GM23338 (cell line): ENCODE measurements around the gene LIMCH1. TPM values are rescaled to one million over a fixed set of nuclear protein-coding genes. Genes with fewer than 3 reads are reported as not detected.

Source experiments
- ATAC-seq: fragments of 200-7000 bp; cut with Tn5 transposase; 3 replicates; pipeline ENCODE4 v1.9.1; 2020
- DNase-seq: peaks from one replicate; pipeline ENCODE4 v3.0.0-alpha.2; 2015; ENCODE audit warnings: low spot score
- H2AFZ ChIP-seq: fragments of 200-600 bp; sonication (generic); 2 replicates; pipeline ENCODE4 v1.8.0; 2016; ENCODE audit warnings: antibody characterized with exemption, mild to moderate bottlenecking, moderate library complexity
- H3F3A ChIP-seq: fragments of 200-600 bp; sonication (generic); replicated peaks from 2 replicates; pipeline ENCODE4 v1.8.0; 2017; ENCODE audit warnings: antibody characterized with exemption, mixed run types, low read depth
- H3K27ac ChIP-seq: fragments of 200-600 bp; sonication (generic); 2 replicates; pipeline ENCODE4 v1.6.1; 2016; ENCODE audit warnings: low read depth
- H3K27me3 ChIP-seq: fragments of 200-600 bp; sonication (generic); 2 replicates; pipeline ENCODE4 v1.8.0; 2016; ENCODE audit warnings: mild to moderate bottlenecking, mixed run types, moderate library complexity; ENCODE audit not compliant: insufficient read depth
- H3K36me3 ChIP-seq: fragments of 200-600 bp; sonication (generic); 2 replicates; pipeline ENCODE4 v1.8.0; 2016; ENCODE audit warnings: mild to moderate bottlenecking; ENCODE audit not compliant: insufficient read depth
- H3K4me1 ChIP-seq: fragments of 200-600 bp; sonication (generic); 2 replicates; pipeline ENCODE4 v1.8.0; 2016; ENCODE audit warnings: mild to moderate bottlenecking, moderate library complexity; ENCODE audit not compliant: insufficient read depth
- H3K4me2 ChIP-seq: fragments of 200-600 bp; sonication (generic); 2 replicates; pipeline ENCODE4 v1.7.1; 2017; ENCODE audit warnings: mixed run types
- H3K4me3 ChIP-seq: fragments of 200-600 bp; sonication (generic); 2 replicates; pipeline ENCODE4 v1.6.1; 2016; ENCODE audit warnings: mixed run types
- H3K79me2 ChIP-seq: fragments of 200-600 bp; sonication (generic); replicated peaks from 2 replicates; pipeline ENCODE4 v1.8.0; 2017; ENCODE audit warnings: mild to moderate bottlenecking; ENCODE audit not compliant: insufficient read depth
- H3K9me2 ChIP-seq: fragments of 200-600 bp; sonication (generic); 2 replicates; pipeline ENCODE4 v1.8.0; 2017; ENCODE audit not compliant: insufficient read depth
- H4K20me1 ChIP-seq: fragments of 200-600 bp; sonication (generic); replicated peaks from 2 replicates; pipeline ENCODE4 v1.8.0; 2017; ENCODE audit warnings: mild to moderate bottlenecking; ENCODE audit not compliant: insufficient read depth
- H3K27ac Mint-ChIP-seq: 2 replicates; pipeline ENCODE4 v1.8.0; 2020; ENCODE audit warnings: inconsistent platforms, mild to moderate bottlenecking, moderate library complexity, mixed read lengths
- H3K27me3 Mint-ChIP-seq: 3 replicates; pipeline ENCODE4 v1.8.0; 2022; ENCODE audit warnings: low read depth, mild to moderate bottlenecking, moderate library complexity, mixed read lengths, inconsistent platforms; ENCODE audit not compliant: insufficient read depth, poor library complexity
- H3K36me3 Mint-ChIP-seq: 3 replicates; pipeline ENCODE4 v1.8.0; 2021; ENCODE audit warnings: low read depth, mild to moderate bottlenecking, inconsistent platforms, moderate library complexity, mixed read lengths
- H3K4me1 Mint-ChIP-seq: 3 replicates; pipeline ENCODE4 v1.8.0; 2020; ENCODE audit warnings: mild to moderate bottlenecking, inconsistent platforms, mixed read lengths
- H3K4me3 Mint-ChIP-seq: 3 replicates; pipeline ENCODE4 v1.8.0; 2021; ENCODE audit warnings: moderate library complexity, mild to moderate bottlenecking, inconsistent platforms, mixed read lengths
- H3K9me3 Mint-ChIP-seq: 3 replicates; pipeline ENCODE4 v1.8.0; 2020; ENCODE audit warnings: moderate library complexity, mild to moderate bottlenecking, inconsistent platforms, mixed read lengths
- CREB1 ChIP-seq: fragments of 250-450 bp; sonication (Bioruptor Pico); IDR thresholded peaks from 2 replicates; pipeline ENCODE4 v1.5.0; 2020; ENCODE audit warnings: low read depth, mild to moderate bottlenecking, moderate library complexity
- EZH2 ChIP-seq: fragments of 200-600 bp; sonication (generic); IDR thresholded peaks from one replicate; pipeline ENCODE4 v1.8.0; 2017; ENCODE audit warnings: antibody characterized with exemption, mild to moderate bottlenecking, low read depth; ENCODE audit not compliant: unreplicated experiment
- EZH2phosphoT487 ChIP-seq: fragments of 200-600 bp; sonication (generic); IDR thresholded peaks from one replicate; pipeline ENCODE4 v1.8.1; 2018; ENCODE audit warnings: antibody characterized with exemption; ENCODE audit not compliant: unreplicated experiment
- JUNB ChIP-seq: IDR thresholded peaks from one replicate; pipeline ENCODE4 v1.6.1; 2016; ENCODE audit warnings: antibody characterized with exemption; ENCODE audit not compliant: unreplicated experiment
- NANOG ChIP-seq: IDR thresholded peaks from 2 replicates; pipeline ENCODE4 v1.6.1; 2016; ENCODE audit warnings: antibody characterized with exemption, borderline replicate concordance
- POLR2AphosphoS5 ChIP-seq: IDR thresholded peaks from 2 replicates; pipeline ENCODE4 v1.6.1; 2016; ENCODE audit warnings: antibody characterized with exemption, low read depth
- REST ChIP-seq: IDR thresholded peaks from one replicate; pipeline ENCODE4 v1.6.1; 2018; ENCODE audit warnings: antibody characterized with exemption; ENCODE audit not compliant: unreplicated experiment
- STAT1 ChIP-seq: IDR thresholded peaks from one replicate; pipeline ENCODE4 v1.6.1; 2016; ENCODE audit warnings: antibody characterized with exemption; ENCODE audit not compliant: unreplicated experiment
- ZNF114 ChIP-seq: fragments of 250-450 bp; sonication (Bioruptor Pico); IDR thresholded peaks from 2 replicates; pipeline ENCODE4 v1.5.0; 2020; ENCODE audit warnings: mild to moderate bottlenecking, moderate library complexity
- ZNF331 ChIP-seq: fragments of 250-450 bp; sonication (Bioruptor Pico); IDR thresholded peaks from 2 replicates; pipeline ENCODE4 v1.5.0; 2020; ENCODE audit warnings: low read depth, mild to moderate bottlenecking, moderate library complexity
- ZNF462 ChIP-seq: fragments of 250-450 bp; sonication (Bioruptor Pico); IDR thresholded peaks from 2 replicates; pipeline ENCODE4 v1.5.0; 2020; ENCODE audit warnings: mild to moderate bottlenecking, moderate library complexity
- polyA plus RNA-seq: library from polyadenylated mRNA; unstranded; fragments of >200 nt; fragmentation: Nextera tagmentation; extraction: Ambion mirVana; gene quantifications from 2 replicates; pipeline ENCODE4 v1.2.1, GENCODE V29; 2016
- total RNA-seq: library from RNA; depleted of rRNA; stranded (reverse); fragments of >200 nt; shearing (Covaris generic); gene quantifications from 2 replicates; pipeline ENCODE4 v1.2.3, GENCODE V29; 2014
- TF ChIP-seq, protein P1 (sequence below), 2 experiments: fragments of 200-600 bp in 1 of 2; sonication (generic) in 1 of 2; conservative IDR thresholded peaks; 2 replicates each; pipeline versions ENCODE4 v1.5.1 to v1.6.1; 2016 to 2017; ENCODE audit warnings: antibody characterized with exemption in 2 of 2, low read depth in 2 of 2, mild to moderate bottlenecking in 2 of 2, moderate library complexity in 1 of 2
- TF ChIP-seq, protein P2 (sequence below): IDR thresholded peaks from 2 replicates; pipeline ENCODE4 v1.6.1; 2016; ENCODE audit warnings: antibody characterized with exemption

LIMCH1 gene
- total and polyA plus RNA-seq, 2 experiments from 2014 or later = 1.5 TPM

GRCh38 chr4:41496977-41497376 lies 41.0 kb upstream of the LIMCH1 start:
- Histone ChIP-seq H2AFZ (no peak overlapping the region), H3K4me3 (no peak overlapping the region), H3K27ac (no peak overlapping the region), H3K4me1 (no peaks in the 10 kb centered on the region), H3K36me3 (no peaks in the 10 kb centered on the region), H3F3A (no peaks in the 10 kb centered on the region), H3K27me3 (no peaks in the 10 kb centered on the region), H3K79me2 (no peaks in the 10 kb centered on the region), H3K9me2 (peaks cover 5% of the 10 kb centered on the region), H4K20me1 (no peaks in the 10 kb centered on the region), H3K4me2 (no peak overlapping the region)
- Mint-ChIP-seq H3K4me1 (no peaks in the 10 kb centered on the region; the same call in 2 of the 3 replicates), H3K4me3 (no peak overlapping the region), H3K27me3 (peaks cover 2% of the 10 kb centered on the region), H3K9me3 (peaks cover 10% of the 10 kb centered on the region), H3K27ac (no peak overlapping the region), H3K36me3 (peaks cover 5% of the 10 kb centered on the region)
- no peak for DNase-seq
- TF ChIP-seq NANOG (no peak), EZH2 (no peak), STAT1 (no peak), EZH2phosphoT487 (no peak), POLR2AphosphoS5 (no peak), ZNF114 (CRISPR knock-in tag) (no peak), CREB1 (CRISPR knock-in tag) (no peak), REST (no peak), ZNF462 (CRISPR knock-in tag) (no peak), ZNF331 (CRISPR knock-in tag) (no peak), JUNB (no peak)
- TF ChIP-seq, protein P1, sequence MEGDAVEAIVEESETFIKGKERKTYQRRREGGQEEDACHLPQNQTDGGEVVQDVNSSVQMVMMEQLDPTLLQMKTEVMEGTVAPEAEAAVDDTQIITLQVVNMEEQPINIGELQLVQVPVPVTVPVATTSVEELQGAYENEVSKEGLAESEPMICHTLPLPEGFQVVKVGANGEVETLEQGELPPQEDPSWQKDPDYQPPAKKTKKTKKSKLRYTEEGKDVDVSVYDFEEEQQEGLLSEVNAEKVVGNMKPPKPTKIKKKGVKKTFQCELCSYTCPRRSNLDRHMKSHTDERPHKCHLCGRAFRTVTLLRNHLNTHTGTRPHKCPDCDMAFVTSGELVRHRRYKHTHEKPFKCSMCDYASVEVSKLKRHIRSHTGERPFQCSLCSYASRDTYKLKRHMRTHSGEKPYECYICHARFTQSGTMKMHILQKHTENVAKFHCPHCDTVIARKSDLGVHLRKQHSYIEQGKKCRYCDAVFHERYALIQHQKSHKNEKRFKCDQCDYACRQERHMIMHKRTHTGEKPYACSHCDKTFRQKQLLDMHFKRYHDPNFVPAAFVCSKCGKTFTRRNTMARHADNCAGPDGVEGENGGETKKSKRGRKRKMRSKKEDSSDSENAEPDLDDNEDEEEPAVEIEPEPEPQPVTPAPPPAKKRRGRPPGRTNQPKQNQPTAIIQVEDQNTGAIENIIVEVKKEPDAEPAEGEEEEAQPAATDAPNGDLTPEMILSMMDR (conservative IDR thresholded peaks at IDR 0.05; ENCODE audit: low read depth in 2 of 2) = no peak
- TF ChIP-seq, protein P2, sequence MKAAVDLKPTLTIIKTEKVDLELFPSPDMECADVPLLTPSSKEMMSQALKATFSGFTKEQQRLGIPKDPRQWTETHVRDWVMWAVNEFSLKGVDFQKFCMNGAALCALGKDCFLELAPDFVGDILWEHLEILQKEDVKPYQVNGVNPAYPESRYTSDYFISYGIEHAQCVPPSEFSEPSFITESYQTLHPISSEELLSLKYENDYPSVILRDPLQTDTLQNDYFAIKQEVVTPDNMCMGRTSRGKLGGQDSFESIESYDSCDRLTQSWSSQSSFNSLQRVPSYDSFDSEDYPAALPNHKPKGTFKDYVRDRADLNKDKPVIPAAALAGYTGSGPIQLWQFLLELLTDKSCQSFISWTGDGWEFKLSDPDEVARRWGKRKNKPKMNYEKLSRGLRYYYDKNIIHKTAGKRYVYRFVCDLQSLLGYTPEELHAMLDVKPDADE = no peak
- ATAC-seq = no peak
